ENCODE measurements around the gene TRPV4. TPM values are rescaled to one million over a fixed set of nuclear protein-coding genes. Genes with fewer than 3 reads are reported as not detected.

TRPV4 gene
- total and polyA plus RNA-seq, 2 donors (not counting 3 experiments of a cell fraction or from before 2014, with no cell fraction given) = 8.8 to 22.3 TPM

GRCh38 chr12:109847142-109847735 lies 14.0 kb upstream of the TRPV4 start:
- dilution Hi-C loops (cut with MboI; ENCODE audit: extremely low pct_ligation_motif_present, low sequenced_read_pairs) = no loop called here
- Histone ChIP-seq H3K4me3 (replicated peaks in 1 of 3; ENCODE audit: insufficient read depth in 1 of 3, low read depth in 1 of 3, low read length in 3 of 3) (no peak overlapping the region), H3K4me1 (ENCODE audit: control insufficient read depth, extremely low read depth, insufficient read depth, low read length) (peaks cover 2% of the 10 kb centered on the region), H3K9me3 (replicated peaks; ENCODE audit: control insufficient read depth, insufficient read depth, low read length) (no peaks in the 10 kb centered on the region), H4K20me1 (replicated peaks; ENCODE audit: control insufficient read depth, extremely low read depth, insufficient read depth, low read length) (no peaks in the 10 kb centered on the region), H3K36me3 (ENCODE audit: control insufficient read depth in 2 of 2, extremely low read depth in 1 of 2, insufficient read depth in 2 of 2, low read length in 2 of 2) (no peaks in the 10 kb centered on the region), H3K27ac (ENCODE audit: insufficient read depth, low read depth, low read length) (no peak overlapping the region), H3K79me2 (ENCODE audit: control insufficient read depth, insufficient read depth, low read length) (no peaks in the 10 kb centered on the region), H3K9ac (replicated peaks; ENCODE audit: extremely low read depth, insufficient read depth, low read length) (no peak overlapping the region), H3K9me1 (replicated peaks; ENCODE audit: control insufficient read depth, extremely low read depth, insufficient read depth, low read length) (no peaks in the 10 kb centered on the region), H3K4me2 (ENCODE audit: insufficient read depth, low read length) (no peak overlapping the region), H2AFZ (ENCODE audit: low read depth, low read length) (no peak overlapping the region), H3K27me3 (ENCODE audit: control insufficient read depth in 2 of 2, insufficient read depth in 2 of 2, low read length in 2 of 2) (no peaks in the 10 kb centered on the region)
- DNase-seq (ENCODE audit: low read depth, low spot score) = no peak
- no peak for FAIRE-seq
- TF ChIP-seq MAX (IDR thresholded peaks at IDR 0.05; ENCODE audit: insufficient read depth, insufficient read length) (no peak), JUN (IDR thresholded peaks at IDR 0.05; ENCODE audit: borderline replicate concordance, insufficient read depth, insufficient read length, low read depth) (no peak), GATA2 (IDR thresholded peaks at IDR 0.05; ENCODE audit: insufficient read depth, insufficient read length, low read depth, low read length) (no peak), EZH2 (IDR thresholded peaks at IDR 0.05; ENCODE audit: borderline replicate concordance, low read depth, low read length, severe bottlenecking) (no peak), CTCF (IDR thresholded peaks at IDR 0.05; ENCODE audit: extremely low read depth in 1 of 2, insufficient read depth in 1 of 2, low read depth in 1 of 2, low read length in 2 of 2) (no peak), MYC (IDR thresholded peaks at IDR 0.05; ENCODE audit: low read depth, low read length) (no peak), POLR2A (IDR thresholded peaks at IDR 0.05; ENCODE audit: low read depth, low read length) (no peak), FOS (IDR thresholded peaks at IDR 0.05; ENCODE audit: borderline replicate concordance, insufficient read depth, low read length) (no peak), POLR2AphosphoS5 (IDR thresholded peaks at IDR 0.05; ENCODE audit: insufficient read depth, low read depth, low read length) (no peak)
- ChIA-PET POLR2A (no interaction called here), CTCF (interaction anchor here (1.0 to 6.0 kb wide), 3 partner anchors 12 to 41 kb away, joined by 5 to 159 read pairs (median 45); no protein-coding TSS in a partner anchor)
- intact Hi-C loops (cut with micrococcal nuclease) = no loop called here
- BruUV-seq (replicated peaks) = no TSS peak

Measured in endothelial cell of umbilical vein (primary cell).